ENCODE data around the gene ADGRG6. TPM values are rescaled to one million over a fixed set of nuclear protein-coding genes. Genes with fewer than 3 reads are reported as not detected.

ADGRG6 gene
- total RNA-seq, 1 donor from 2014 or later: 2.5 TPM

DNA sequence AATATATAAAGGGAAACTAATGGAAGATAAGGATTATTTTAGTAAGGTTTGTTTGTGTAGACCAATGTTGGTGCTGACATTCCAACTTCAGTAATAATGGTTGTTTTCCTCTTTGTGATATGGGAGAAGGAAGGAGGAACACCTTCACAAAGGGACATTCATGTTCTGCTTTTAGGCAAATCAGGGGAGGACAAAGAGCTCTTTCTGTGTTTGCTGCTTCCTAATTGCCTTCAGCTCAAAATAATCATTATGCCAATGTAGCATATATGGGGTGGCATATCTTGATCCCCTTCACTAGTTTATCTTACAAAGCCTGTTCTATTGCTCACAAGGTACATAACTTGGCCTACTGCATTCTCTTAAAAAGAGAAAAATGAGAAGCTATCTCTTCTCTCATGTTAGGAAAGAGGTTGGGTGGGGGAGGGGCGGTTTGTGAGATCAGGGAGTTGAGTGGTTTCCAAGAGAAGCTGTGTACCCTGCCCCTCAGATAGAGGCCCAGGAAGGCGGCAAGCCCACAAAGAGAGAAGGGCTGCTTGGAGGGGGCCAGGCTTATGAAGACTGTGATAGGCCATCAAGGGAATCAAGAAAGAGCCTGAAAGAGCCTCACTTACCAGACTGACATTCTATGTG is 4.7 kb upstream of the ADGRG6 start:
- Mint-ChIP-seq H3K36me3 (ENCODE audit: low read depth) (no peaks in the 10 kb centered on the region), H3K27me3 (ENCODE audit: low read depth) (no peaks in the 10 kb centered on the region), H3K4me1 (ENCODE audit: low read depth) (peaks cover 17% of the 10 kb centered on the region), H3K27ac (ENCODE audit: unreplicated experiment) (no peak overlapping the region), H3K4me3 (ENCODE audit: unreplicated experiment) (no peak overlapping the region), H3K9me3 (ENCODE audit: low read depth) (no peaks in the 10 kb centered on the region)
- no peak for DNase-seq (ENCODE audit: low spot score)
- TF ChIP-seq, protein P1, sequence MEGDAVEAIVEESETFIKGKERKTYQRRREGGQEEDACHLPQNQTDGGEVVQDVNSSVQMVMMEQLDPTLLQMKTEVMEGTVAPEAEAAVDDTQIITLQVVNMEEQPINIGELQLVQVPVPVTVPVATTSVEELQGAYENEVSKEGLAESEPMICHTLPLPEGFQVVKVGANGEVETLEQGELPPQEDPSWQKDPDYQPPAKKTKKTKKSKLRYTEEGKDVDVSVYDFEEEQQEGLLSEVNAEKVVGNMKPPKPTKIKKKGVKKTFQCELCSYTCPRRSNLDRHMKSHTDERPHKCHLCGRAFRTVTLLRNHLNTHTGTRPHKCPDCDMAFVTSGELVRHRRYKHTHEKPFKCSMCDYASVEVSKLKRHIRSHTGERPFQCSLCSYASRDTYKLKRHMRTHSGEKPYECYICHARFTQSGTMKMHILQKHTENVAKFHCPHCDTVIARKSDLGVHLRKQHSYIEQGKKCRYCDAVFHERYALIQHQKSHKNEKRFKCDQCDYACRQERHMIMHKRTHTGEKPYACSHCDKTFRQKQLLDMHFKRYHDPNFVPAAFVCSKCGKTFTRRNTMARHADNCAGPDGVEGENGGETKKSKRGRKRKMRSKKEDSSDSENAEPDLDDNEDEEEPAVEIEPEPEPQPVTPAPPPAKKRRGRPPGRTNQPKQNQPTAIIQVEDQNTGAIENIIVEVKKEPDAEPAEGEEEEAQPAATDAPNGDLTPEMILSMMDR (IDR thresholded peaks at IDR 0.05): no peak

DNA sequence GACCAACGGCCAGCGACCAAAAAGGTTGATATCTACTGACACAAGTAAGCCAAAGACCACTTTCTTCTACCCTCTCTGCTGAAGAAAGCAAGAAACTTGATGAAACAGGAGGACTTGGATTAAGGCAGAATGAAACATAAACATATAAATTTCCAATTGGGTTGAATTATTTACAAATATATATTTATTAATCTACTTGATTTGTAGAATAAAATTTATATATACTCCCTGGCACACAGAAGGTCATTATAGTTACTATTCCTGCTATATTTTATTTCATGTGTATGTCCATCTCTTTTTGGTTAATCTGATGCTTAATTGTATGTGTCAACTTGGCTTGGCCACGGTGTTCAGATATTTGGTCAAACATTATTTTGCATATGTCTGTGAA is 4.2 kb upstream of the ADGRG6 start:
- H3K27ac Mint-ChIP-seq (ENCODE audit: unreplicated experiment): peak overlapping the region; percentile 60
- no peak for DNase-seq (ENCODE audit: low spot score)
- no peaks in the 10 kb centered on the region for H3K9me3 Mint-ChIP-seq (ENCODE audit: low read depth)
- H3K27me3 Mint-ChIP-seq (ENCODE audit: low read depth): peaks cover under 1% of the 10 kb centered on the region
- H3K36me3 Mint-ChIP-seq (ENCODE audit: low read depth): no peaks in the 10 kb centered on the region
- TF ChIP-seq, protein P1 (IDR thresholded peaks at IDR 0.05): no peak
- H3K4me3 Mint-ChIP-seq (ENCODE audit: unreplicated experiment): no peak overlapping the region
- peaks cover 21% of the 10 kb centered on the region for H3K4me1 Mint-ChIP-seq (ENCODE audit: low read depth)

DNA sequence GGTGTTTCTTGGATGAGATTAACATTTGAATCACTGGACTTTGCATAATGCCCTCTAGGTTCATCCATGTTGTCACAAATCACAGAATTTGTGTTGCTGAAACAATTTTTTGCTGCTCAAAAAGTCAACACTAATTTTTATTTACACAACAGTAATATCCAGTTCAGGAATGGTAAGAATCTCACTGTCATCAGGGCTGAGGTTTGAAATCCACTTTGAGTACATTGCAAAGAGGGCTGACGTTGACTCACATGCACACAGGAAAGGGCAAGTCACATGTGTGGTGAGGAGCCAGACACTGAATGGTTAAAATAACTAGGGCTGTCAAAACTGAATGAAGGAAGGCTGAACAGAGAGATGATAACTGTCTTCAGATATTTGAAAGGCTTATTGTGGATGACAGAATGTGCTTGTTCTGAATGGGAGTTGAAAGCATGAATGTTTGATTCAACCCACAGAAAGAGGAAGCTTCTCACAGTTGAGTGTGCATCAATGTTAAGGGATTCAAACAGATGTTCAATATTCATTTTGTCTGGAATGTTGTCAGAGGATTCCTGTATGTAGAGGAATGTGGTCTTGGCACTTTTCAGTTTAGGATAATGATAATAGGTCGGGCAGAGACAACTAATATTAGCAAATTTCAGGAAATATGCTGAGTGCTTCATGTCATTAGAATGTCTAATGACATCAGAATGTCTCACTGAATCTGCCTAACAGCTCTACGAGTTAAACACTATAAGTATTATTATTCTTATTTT is 3.6 kb upstream of the ADGRG6 start:
- no peak for DNase-seq (ENCODE audit: low spot score)
- peaks cover 2% of the 10 kb centered on the region for H3K27me3 Mint-ChIP-seq (ENCODE audit: low read depth)
- H3K36me3 Mint-ChIP-seq (ENCODE audit: low read depth): no peaks in the 10 kb centered on the region
- no peaks in the 10 kb centered on the region for H3K9me3 Mint-ChIP-seq (ENCODE audit: low read depth)
- TF ChIP-seq, protein P1 (IDR thresholded peaks at IDR 0.05): no peak
- peaks cover 23% of the 10 kb centered on the region for H3K4me1 Mint-ChIP-seq (ENCODE audit: low read depth)
- no peak overlapping the region for H3K4me3 Mint-ChIP-seq (ENCODE audit: unreplicated experiment)
- H3K27ac Mint-ChIP-seq (ENCODE audit: unreplicated experiment): peak overlapping the region; percentile 60

DNA sequence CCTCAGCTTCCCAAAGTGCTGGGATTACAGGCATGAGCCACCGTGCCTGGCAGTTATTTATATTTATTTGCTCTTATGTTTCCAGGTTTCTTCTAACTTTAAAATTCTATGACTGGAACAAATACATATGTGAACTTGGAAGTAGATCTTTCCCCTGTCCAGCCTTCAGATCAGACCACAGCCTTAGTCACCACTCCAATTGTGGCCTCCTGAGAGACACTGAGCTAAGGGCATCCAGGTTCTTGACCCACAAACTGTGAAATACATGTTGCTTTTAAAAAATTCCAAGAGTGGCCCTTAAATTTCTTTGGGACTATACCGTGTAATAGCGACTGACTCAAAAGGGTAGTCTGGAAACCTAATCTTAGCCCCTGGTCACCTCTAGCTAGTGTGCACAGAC is 1.5 kb upstream of the ADGRG6 start:
- Mint-ChIP-seq H3K9me3 (ENCODE audit: low read depth) (no peaks in the 10 kb centered on the region), H3K36me3 (ENCODE audit: low read depth) (no peaks in the 10 kb centered on the region), H3K27me3 (ENCODE audit: low read depth) (peaks cover 2% of the 10 kb centered on the region), H3K4me3 (ENCODE audit: unreplicated experiment) (no peak overlapping the region), H3K4me1 (ENCODE audit: low read depth) (peaks cover 23% of the 10 kb centered on the region), H3K27ac (ENCODE audit: unreplicated experiment) (no peak overlapping the region)
- TF ChIP-seq, protein P1 (IDR thresholded peaks at IDR 0.05): no peak
- DNase-seq (ENCODE audit: low spot score): no peak

DNA sequence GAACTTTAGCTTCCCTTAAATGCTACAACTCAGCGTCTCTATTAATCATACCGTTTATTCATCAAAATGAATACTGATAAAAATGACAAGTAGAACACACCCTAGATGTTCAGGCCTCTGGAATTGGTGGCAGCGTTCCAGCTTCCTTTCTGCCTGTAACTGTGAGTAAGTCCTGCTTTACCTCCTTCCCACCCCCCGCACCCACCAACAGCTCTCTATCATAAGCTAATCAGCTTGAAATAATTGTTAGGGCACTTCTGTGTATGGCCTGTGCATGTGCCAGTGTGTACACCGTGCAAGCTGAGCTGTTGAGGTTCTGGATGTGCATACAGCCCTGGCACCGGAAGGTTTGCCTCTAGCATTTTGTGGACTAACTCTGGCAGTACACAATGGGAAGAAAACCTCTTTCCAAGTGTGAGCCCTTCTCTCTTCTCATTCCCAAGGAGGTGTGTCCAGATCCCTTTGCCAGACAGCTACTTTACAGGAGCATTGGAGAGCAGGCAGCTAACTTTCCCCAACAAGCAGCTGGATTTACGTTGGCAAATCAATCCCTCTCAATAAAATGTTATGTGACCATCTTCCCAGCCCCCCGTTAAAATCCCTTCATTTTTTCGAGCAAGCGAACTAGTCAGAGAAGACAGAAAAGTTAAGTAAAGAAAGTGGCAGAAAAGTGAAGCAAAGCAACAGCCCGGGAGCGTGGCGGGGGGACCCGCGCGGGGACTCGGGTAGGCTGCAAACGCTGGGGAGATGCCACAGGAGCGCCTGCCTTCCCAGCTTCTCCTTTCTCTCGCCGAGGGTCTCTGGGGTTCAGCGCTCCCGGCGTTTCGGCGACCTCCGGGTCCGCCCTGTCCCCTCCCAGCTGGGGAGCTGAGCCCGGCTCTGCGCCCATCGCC is 803 bp upstream of the ADGRG6 start:
- Mint-ChIP-seq H3K27me3 (ENCODE audit: low read depth) (peaks cover 2% of the 10 kb centered on the region), H3K4me1 (ENCODE audit: low read depth) (peaks cover 23% of the 10 kb centered on the region), H3K4me3 (ENCODE audit: unreplicated experiment) (peak overlapping the region; percentile 76), H3K27ac (ENCODE audit: unreplicated experiment) (peak overlapping the region; percentile 62), H3K9me3 (ENCODE audit: low read depth) (no peaks in the 10 kb centered on the region), H3K36me3 (ENCODE audit: low read depth) (no peaks in the 10 kb centered on the region)
- TF ChIP-seq, protein P1 (IDR thresholded peaks at IDR 0.05): no peak
- DNase-seq (ENCODE audit: low spot score): no peak
